Fibroblast of lung (primary cell): ENCODE data around the gene ATG5.

Source experiments
- EZH2 ChIP-seq: IDR thresholded peaks from 2 replicates; pipeline ENCODE4 v1.5.1; 2012; ENCODE audit warnings: low read length, control low read depth, mild to moderate bottlenecking; ENCODE audit errors: missing control alignments
- TF ChIP-seq, protein P1 (sequence below), 2 donors: IDR thresholded peaks in 1 of 2; conservative IDR thresholded peaks in 1 of 2; 1 replicate in 1 of 2; 2 replicates in 1 of 2; pipeline ENCODE4 v1.5.1; 2011 to 2012; ENCODE audit warnings: low read length in 2 of 2, control low read depth in 1 of 2, inconsistent platforms in 1 of 2, low read depth in 1 of 2, mild to moderate bottlenecking in 1 of 2

- TF ChIP-seq, protein P1, sequence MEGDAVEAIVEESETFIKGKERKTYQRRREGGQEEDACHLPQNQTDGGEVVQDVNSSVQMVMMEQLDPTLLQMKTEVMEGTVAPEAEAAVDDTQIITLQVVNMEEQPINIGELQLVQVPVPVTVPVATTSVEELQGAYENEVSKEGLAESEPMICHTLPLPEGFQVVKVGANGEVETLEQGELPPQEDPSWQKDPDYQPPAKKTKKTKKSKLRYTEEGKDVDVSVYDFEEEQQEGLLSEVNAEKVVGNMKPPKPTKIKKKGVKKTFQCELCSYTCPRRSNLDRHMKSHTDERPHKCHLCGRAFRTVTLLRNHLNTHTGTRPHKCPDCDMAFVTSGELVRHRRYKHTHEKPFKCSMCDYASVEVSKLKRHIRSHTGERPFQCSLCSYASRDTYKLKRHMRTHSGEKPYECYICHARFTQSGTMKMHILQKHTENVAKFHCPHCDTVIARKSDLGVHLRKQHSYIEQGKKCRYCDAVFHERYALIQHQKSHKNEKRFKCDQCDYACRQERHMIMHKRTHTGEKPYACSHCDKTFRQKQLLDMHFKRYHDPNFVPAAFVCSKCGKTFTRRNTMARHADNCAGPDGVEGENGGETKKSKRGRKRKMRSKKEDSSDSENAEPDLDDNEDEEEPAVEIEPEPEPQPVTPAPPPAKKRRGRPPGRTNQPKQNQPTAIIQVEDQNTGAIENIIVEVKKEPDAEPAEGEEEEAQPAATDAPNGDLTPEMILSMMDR (conservative IDR thresholded peaks at IDR 0.05 in 1 of 2, IDR thresholded peaks at IDR 0.05 in 1 of 2; ENCODE audit: low read depth in 1 of 2, low read length in 2 of 2), result no peak
- no peak for TF ChIP-seq EZH2
These were observed 9.2 kb downstream of the ATG5 start for GRCh38 chr6:106316375-106316766.
